OCI-LY7 (cell line): ENCODE measurements around the gene NCAM2.

ENCODE experiments used
- EZH2phosphoT487 ChIP-seq: fragments of 200-600 bp; sonication (generic); IDR thresholded peaks from 2 replicates; pipeline ENCODE4 v1.6.1; 2018; ENCODE audit warnings: low read depth, borderline replicate concordance, mild to moderate bottlenecking, mixed run types, antibody characterized with exemption, low read length, moderate library complexity, mixed read lengths
- TF ChIP-seq, protein P1 (sequence below): fragments of 200-600 bp; sonication (generic); conservative IDR thresholded peaks from 2 replicates; pipeline ENCODE4 v1.5.1; 2014; ENCODE audit warnings: mild to moderate bottlenecking, antibody characterized with exemption, low read length, moderate library complexity, mixed read lengths

- TF ChIP-seq EZH2phosphoT487: no peak
- TF ChIP-seq, protein P1, sequence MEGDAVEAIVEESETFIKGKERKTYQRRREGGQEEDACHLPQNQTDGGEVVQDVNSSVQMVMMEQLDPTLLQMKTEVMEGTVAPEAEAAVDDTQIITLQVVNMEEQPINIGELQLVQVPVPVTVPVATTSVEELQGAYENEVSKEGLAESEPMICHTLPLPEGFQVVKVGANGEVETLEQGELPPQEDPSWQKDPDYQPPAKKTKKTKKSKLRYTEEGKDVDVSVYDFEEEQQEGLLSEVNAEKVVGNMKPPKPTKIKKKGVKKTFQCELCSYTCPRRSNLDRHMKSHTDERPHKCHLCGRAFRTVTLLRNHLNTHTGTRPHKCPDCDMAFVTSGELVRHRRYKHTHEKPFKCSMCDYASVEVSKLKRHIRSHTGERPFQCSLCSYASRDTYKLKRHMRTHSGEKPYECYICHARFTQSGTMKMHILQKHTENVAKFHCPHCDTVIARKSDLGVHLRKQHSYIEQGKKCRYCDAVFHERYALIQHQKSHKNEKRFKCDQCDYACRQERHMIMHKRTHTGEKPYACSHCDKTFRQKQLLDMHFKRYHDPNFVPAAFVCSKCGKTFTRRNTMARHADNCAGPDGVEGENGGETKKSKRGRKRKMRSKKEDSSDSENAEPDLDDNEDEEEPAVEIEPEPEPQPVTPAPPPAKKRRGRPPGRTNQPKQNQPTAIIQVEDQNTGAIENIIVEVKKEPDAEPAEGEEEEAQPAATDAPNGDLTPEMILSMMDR: no peak
Observed at GRCh38 chr21:21122680-21123079, 124.5 kb downstream of the NCAM2 start.
